ENCODE measurements around the gene PNMT.

PNMT gene

DNA sequence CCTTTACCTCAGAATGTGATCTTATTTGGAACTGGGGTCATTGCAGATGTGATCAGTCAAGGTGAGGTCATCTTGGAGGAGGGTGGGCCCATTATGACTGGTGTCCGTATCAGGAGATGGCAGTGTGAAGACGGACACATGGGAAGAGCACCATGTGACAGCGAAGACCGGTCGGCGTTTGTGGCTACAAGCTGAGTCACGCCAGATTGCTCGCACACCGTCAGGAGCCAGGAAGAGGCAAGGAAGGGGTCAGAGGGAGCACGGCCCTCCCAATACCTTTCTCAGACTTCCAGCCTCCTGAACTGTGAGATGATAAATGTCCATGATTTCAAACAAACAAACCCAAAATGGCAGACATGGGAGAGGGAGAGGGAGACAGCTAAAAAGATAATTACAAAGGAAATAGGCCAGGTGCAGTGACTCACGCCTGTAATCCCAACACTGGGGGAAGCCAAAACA, 18.1 kb upstream of the PNMT start:
- no peak for TF ChIP-seq ZFX (IDR thresholded peaks at IDR 0.05; ENCODE audit: borderline replicate concordance)
- TF ChIP-seq, protein P1, sequence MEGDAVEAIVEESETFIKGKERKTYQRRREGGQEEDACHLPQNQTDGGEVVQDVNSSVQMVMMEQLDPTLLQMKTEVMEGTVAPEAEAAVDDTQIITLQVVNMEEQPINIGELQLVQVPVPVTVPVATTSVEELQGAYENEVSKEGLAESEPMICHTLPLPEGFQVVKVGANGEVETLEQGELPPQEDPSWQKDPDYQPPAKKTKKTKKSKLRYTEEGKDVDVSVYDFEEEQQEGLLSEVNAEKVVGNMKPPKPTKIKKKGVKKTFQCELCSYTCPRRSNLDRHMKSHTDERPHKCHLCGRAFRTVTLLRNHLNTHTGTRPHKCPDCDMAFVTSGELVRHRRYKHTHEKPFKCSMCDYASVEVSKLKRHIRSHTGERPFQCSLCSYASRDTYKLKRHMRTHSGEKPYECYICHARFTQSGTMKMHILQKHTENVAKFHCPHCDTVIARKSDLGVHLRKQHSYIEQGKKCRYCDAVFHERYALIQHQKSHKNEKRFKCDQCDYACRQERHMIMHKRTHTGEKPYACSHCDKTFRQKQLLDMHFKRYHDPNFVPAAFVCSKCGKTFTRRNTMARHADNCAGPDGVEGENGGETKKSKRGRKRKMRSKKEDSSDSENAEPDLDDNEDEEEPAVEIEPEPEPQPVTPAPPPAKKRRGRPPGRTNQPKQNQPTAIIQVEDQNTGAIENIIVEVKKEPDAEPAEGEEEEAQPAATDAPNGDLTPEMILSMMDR (IDR thresholded peaks at IDR 0.05) = no peak

DNA sequence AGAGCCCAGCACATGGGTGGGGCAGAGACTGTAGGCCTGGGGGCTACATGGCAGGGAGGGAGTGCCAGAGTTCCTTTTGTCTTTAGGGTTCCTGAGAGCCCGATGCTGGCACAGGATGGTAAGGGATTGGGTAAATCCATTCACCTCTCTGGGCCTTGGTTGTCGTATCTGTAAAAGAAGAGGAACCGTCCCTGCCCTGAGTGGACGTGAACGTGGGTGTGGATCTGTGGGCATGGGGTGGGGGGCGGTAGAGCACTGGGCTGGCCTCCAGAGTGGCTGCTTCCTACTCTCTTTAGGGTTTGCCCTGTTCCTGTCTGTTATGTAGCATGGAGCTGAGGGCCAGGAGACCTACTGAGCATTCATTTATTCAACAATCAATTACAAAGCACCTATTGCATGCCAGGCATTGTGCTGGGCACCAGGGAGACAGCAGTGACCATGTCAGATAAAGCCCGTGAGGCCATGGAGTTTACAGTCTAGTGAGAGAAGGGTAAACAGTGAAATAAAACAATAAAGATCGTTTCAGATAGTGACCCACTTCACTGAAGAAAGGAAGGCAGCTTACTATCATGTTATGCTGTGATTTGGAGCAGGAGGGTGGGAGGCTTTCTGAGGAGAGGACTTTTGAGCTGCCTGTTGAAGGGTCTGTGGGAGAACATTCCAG, 16.2 kb upstream of the PNMT start:
- peak overlapping the region; percentile 61 for H3K27ac ChIP-seq
- TF ChIP-seq, protein P1 (IDR thresholded peaks at IDR 0.05) = no peak
- TF ChIP-seq ZFX (IDR thresholded peaks at IDR 0.05; ENCODE audit: borderline replicate concordance) = no peak

More for the DNA sequence above, 18.1 kb upstream of the PNMT start:
- no peak overlapping the region for H3K27ac ChIP-seq

DNA sequence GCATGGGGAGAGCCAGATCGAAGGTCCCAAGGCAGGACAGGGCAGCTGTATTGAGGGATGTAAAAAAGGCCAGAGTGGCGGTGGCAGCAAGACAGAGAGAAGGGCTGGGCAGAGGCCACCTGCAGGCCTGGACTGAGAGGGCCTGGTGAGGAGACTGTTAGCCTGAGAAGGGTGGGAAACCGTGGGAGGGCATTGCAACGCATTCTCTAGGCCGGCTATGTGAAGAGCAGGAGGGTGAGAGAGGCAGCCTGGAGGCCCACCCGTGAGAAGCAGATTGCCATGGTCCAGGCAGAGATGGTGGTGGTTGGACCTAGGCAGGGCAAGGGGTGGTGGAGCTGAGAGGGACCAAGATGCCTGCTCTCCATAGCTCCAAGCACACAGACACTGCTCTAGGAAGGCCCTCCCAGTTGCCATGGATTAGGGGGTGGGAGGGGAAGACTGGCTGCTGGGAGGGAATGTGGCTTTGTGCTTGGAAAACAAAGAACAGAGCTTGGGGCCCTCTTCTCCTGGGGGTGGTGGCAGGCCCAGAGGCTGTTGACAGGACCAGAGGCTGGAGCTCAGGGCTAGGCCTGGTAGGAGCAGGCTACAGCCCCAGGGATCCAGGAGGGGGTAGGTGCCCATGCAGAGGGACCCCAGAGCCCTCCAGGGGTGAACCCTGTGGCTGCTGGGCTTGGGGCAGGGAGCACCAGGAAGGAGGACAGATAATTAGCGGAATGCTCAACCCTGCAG, 15.5 kb upstream of the PNMT start:
- peak overlapping the region; percentile 61 for H3K27ac ChIP-seq
- no peak for TF ChIP-seq ZFX (IDR thresholded peaks at IDR 0.05; ENCODE audit: borderline replicate concordance)
- TF ChIP-seq, protein P1 (IDR thresholded peaks at IDR 0.05) = no peak

DNA sequence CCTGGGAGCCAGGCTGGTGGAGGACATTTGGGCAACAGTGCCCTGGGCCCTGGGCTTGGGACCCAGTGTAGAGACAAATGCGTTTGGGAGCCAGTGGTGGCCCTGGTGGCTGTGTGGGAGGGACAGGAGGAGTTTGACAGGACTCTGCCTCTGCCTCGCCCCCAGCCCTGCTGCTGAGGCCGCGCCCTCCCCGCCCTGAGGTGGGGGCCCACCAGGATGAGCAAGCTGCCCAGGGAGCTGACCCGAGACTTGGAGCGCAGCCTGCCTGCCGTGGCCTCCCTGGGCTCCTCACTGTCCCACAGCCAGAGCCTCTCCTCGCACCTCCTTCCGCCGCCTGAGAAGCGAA, 15.0 kb upstream of the PNMT start:
- H3K27ac ChIP-seq = peak overlapping the region; percentile 61; the same call in 1 of the 2 replicates
- TF ChIP-seq ZFX (IDR thresholded peaks at IDR 0.05; ENCODE audit: borderline replicate concordance) = no peak
- TF ChIP-seq, protein P1 (IDR thresholded peaks at IDR 0.05) = no peak

DNA sequence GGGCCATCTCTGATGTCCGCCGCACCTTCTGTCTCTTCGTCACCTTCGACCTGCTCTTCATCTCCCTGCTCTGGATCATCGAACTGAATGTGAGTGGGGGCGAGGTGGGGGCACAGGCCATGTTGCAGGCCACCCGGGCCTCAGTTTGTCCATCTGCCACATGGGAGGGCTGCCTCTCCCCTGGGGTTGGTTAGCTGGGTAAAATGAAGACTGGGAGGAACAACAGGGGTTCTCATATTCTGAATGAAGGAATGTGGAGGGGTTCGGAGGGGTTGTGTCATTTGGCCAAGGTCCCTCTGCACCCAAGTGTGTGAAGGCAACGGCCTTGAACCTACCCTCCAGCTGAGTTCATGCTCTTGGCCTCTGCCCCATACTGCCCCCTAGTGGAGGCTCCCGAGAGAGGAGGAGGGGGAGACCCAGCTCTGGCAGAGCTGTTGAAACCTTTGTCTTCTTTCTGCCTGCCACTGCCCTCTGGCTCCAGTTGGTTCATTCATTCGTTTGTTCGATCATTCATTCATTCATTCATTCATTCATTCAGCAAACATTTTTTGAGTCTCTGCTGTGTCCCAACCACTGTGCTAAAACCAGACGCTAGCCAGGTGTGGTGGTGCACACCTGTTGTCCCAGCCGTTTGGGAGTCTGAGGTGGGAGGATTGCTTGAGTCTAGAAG, 14.5 kb upstream of the PNMT start:
- no peak overlapping the region for H3K27ac ChIP-seq
- TF ChIP-seq ZFX (IDR thresholded peaks at IDR 0.05; ENCODE audit: borderline replicate concordance) = no peak
- TF ChIP-seq, protein P1 (IDR thresholded peaks at IDR 0.05) = peak; percentile 97

DNA sequence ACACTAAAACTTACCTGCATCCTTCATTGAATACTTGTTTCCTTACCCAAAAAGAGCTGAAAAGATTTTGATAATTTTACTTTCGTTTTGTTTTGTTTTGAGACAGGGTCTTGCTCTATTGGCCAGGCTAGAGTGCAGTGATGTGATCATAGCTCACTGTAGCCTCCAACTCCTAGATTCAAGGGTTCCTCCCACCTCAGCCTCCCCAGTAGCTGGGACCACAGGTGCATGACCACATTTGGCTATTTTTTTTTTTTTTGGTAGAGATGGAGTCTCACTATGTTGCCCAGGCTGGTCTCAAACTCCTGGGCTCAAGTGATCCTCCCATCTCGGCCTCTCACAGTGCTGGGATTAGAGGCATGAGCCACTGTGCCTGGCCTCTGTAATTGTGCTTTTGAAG, 13.1 kb upstream of the PNMT start:
- no peak overlapping the region for H3K27ac ChIP-seq
- TF ChIP-seq, protein P1 (IDR thresholded peaks at IDR 0.05) = no peak
- TF ChIP-seq ZFX (IDR thresholded peaks at IDR 0.05; ENCODE audit: borderline replicate concordance) = no peak

All from 22Rv1 (cell line).